Fibroblast of lung (primary cell): ENCODE data around the gene TMEM178B. TPM values are rescaled to one million over a fixed set of nuclear protein-coding genes. Genes with fewer than 3 reads are reported as not detected.
A peak's percentile ranks its signal among the peaks of the same experiment; 100 is the strongest.

Experiments used
- DNase-seq, 2 donors: peaks; one replicate each; pipeline versions ENCODE4 v3.0.0 to v3.0.0-alpha.2; 2010; ENCODE audit warnings: low read depth in 2 of 2
- H2AFZ ChIP-seq: 2 replicates; pipeline ENCODE4 v1.5.1; 2012; ENCODE audit warnings: low read length, control low read depth, inconsistent platforms
- H3K27ac ChIP-seq: 2 replicates; pipeline ENCODE4 v1.5.1; 2011; ENCODE audit warnings: low read length, control low read depth; ENCODE audit not compliant: insufficient read depth
- H3K27me3 ChIP-seq: 2 replicates; pipeline ENCODE4 v1.5.1; 2011; ENCODE audit warnings: mild to moderate bottlenecking, low read length; ENCODE audit not compliant: control insufficient read depth, insufficient read depth
- H3K36me3 ChIP-seq: 2 replicates; pipeline ENCODE4 v1.5.1; 2011; ENCODE audit warnings: low read length; ENCODE audit not compliant: control insufficient read depth, insufficient read depth
- H3K4me1 ChIP-seq: 2 replicates; pipeline ENCODE4 v1.5.1; 2011; ENCODE audit warnings: low read length; ENCODE audit not compliant: control insufficient read depth, insufficient read depth; ENCODE audit errors: extremely low read depth
- H3K4me2 ChIP-seq: 2 replicates; pipeline ENCODE4 v1.5.1; 2011; ENCODE audit warnings: low read length, control low read depth; ENCODE audit not compliant: insufficient read depth; ENCODE audit errors: extremely low read depth
- H3K4me3 ChIP-seq, 4 experiments: fragments of 200-600 bp in 1 of 4; sonication (generic) in 1 of 4; replicated peaks in 1 of 4; 2 replicates each; pipeline ENCODE4 v1.5.1; 2011 to 2016; ENCODE audit warnings: low read length in 4 of 4, low read depth in 3 of 4, mild to moderate bottlenecking in 3 of 4, control low read depth in 2 of 4, inconsistent platforms in 1 of 4, mixed read lengths in 1 of 4; ENCODE audit not compliant: insufficient read depth in 1 of 4; ENCODE audit errors: control extremely low read depth in 1 of 4
- H3K79me2 ChIP-seq: 2 replicates; pipeline ENCODE4 v1.5.1; 2012; ENCODE audit warnings: mild to moderate bottlenecking, low read length, inconsistent platforms; ENCODE audit not compliant: control insufficient read depth, insufficient read depth
- H3K9ac ChIP-seq: 2 replicates; pipeline ENCODE4 v1.5.1; 2011; ENCODE audit warnings: mild to moderate bottlenecking, low read length, control low read depth; ENCODE audit not compliant: insufficient read depth
- H3K9me3 ChIP-seq: 2 replicates; pipeline ENCODE4 v1.5.1; 2012; ENCODE audit warnings: low read depth, low read length; ENCODE audit not compliant: control insufficient read depth, insufficient read depth
- H4K20me1 ChIP-seq: 2 replicates; pipeline ENCODE4 v1.5.1; 2011; ENCODE audit warnings: low read length; ENCODE audit not compliant: control insufficient read depth, insufficient read depth; ENCODE audit errors: extremely low read depth
- EZH2 ChIP-seq: IDR thresholded peaks from 2 replicates; pipeline ENCODE4 v1.5.1; 2012; ENCODE audit warnings: low read length, control low read depth, mild to moderate bottlenecking; ENCODE audit errors: missing control alignments
- polyA plus RNA-seq, 2 donors: library from polyadenylated mRNA; depleted of rRNA in 1 of 2; stranded (reverse) in 1 of 2; unstranded in 1 of 2; fragments of >200 nt; gene quantifications; 2 replicates each; pipeline ENCODE4 v1.2.1, GENCODE V29; 2011 to 2012; ENCODE audit warnings: missing spikeins in 1 of 2
- total RNA-seq: library from RNA; depleted of rRNA; stranded (reverse); fragments of >200 nt; gene quantifications from 2 replicates; pipeline ENCODE4 v1.2.1, GENCODE V29; 2014
- TF ChIP-seq, protein P1 (sequence below), 2 donors: IDR thresholded peaks in 1 of 2; conservative IDR thresholded peaks in 1 of 2; 1 replicate in 1 of 2; 2 replicates in 1 of 2; pipeline ENCODE4 v1.5.1; 2011 to 2012; ENCODE audit warnings: low read length in 2 of 2, control low read depth in 1 of 2, inconsistent platforms in 1 of 2, low read depth in 1 of 2, mild to moderate bottlenecking in 1 of 2

Gene TMEM178B
- total and polyA plus RNA-seq, 2 donors (not counting 1 experiment from before 2014, with no cell fraction given): under 0.01 to 0.14 TPM

DNA sequence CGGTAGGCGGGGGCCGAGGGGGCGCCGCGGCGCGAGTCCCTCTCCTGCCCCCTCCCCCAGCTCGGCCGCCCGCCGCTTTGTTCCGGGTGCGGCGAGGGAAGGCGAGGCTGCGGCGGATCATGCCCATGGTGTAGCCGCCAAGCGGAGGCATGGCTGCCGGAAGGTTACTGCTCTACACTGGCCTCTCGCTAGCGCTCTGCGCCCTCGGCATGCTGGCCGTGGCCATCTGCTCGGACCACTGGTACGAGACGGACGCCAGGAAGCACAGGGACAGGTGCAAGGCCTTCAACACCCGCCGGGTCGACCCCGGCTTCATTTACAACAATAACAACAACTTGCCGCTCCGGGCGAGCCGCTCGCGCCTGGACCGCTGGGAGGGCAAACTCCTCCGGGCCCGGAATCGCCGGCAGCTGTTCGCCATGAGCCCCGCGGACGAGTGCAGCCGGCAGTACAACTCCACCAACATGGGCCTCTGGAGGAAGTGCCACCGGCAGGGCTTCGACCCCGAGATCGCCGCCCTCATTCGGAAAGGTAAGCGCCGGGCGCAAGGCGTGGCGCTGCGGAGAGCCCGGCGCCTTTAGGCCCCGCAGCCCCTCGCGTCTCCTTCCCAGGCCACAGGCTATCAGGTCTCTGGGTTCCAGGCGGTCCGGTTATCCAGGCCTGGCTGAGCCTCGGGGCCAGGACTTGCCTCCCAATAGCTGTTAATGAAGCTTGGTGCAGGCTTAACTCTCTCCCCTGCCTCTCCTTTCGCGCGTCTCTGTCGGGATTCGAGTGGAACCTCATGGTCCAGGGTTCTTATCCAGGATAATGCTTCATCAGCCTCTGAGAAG, 513 bp downstream of the TMEM178B start:
- Histone ChIP-seq H3K36me3 (no peaks in the 10 kb centered on the region), H3K4me1 (no peaks in the 10 kb centered on the region), H3K4me2 (no peak overlapping the region), H3K27ac (no peak overlapping the region), H3K9me3 (no peaks in the 10 kb centered on the region), H3K27me3 (peaks cover 33% of the 10 kb centered on the region), H2AFZ (peak overlapping the region; percentile 22), H3K9ac (no peak overlapping the region), H4K20me1 (no peaks in the 10 kb centered on the region), H3K4me3 (peak overlapping the region in 2 of 4 experiments; percentile 36 to 46), H3K79me2 (no peaks in the 10 kb centered on the region)
- TF ChIP-seq EZH2: peak; percentile 94
- TF ChIP-seq, protein P1, sequence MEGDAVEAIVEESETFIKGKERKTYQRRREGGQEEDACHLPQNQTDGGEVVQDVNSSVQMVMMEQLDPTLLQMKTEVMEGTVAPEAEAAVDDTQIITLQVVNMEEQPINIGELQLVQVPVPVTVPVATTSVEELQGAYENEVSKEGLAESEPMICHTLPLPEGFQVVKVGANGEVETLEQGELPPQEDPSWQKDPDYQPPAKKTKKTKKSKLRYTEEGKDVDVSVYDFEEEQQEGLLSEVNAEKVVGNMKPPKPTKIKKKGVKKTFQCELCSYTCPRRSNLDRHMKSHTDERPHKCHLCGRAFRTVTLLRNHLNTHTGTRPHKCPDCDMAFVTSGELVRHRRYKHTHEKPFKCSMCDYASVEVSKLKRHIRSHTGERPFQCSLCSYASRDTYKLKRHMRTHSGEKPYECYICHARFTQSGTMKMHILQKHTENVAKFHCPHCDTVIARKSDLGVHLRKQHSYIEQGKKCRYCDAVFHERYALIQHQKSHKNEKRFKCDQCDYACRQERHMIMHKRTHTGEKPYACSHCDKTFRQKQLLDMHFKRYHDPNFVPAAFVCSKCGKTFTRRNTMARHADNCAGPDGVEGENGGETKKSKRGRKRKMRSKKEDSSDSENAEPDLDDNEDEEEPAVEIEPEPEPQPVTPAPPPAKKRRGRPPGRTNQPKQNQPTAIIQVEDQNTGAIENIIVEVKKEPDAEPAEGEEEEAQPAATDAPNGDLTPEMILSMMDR (conservative IDR thresholded peaks at IDR 0.05 in 1 of 2, IDR thresholded peaks at IDR 0.05 in 1 of 2; ENCODE audit: low read depth in 1 of 2, low read length in 2 of 2): no peak
- peak; percentile 8 to 9 for DNase-seq

DNA sequence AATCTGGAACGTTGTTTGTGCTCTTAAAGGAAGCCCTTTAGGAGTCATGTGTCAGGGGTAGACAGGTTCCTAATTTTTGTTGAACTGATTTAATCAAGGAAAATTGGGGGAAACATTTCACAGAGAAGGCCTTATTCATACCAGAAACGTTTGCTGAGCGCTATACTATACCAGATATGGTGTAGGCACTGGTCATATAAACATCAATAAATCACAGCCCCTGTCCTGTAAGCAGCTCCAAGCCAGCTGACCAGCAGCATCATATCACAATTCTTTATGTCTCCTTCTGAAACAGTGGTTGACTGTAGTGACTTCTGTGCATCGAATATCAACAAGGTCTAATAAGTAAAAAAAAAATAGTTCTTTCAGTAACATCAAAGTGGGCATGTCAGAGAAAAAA, 1.1 kb downstream of the TMEM178B start:
- H3K27me3 ChIP-seq: peaks cover 33% of the 10 kb centered on the region
- no peak overlapping the region for H3K4me2 ChIP-seq
- no peaks in the 10 kb centered on the region for H3K36me3 ChIP-seq

DNA sequence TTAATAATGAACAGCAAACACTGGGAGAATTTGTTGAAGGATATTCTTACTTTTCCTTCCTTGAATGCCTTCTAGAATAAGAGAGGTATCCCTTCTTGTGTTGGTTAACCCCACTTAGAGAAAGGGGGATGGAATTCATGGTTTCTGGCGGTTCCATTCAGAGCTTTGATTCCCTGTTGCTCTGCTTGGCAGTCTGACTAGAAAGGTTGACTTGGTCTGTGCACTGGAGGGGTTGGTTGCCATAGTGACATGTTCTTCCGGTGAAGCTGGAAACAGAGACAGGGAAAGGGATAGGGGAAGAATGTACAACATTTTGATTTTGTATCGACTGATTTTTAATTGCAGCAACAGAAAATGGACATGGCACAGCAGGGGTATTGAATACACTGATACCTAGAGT, 2.5 kb downstream of the TMEM178B start:
- Histone ChIP-seq H3K4me3 (no peak overlapping the region), H3K4me1 (no peaks in the 10 kb centered on the region), H2AFZ (no peak overlapping the region), H3K27ac (no peak overlapping the region), H3K79me2 (no peaks in the 10 kb centered on the region), H3K27me3 (peaks cover 30% of the 10 kb centered on the region), H3K9me3 (no peaks in the 10 kb centered on the region), H3K4me2 (no peak overlapping the region), H3K36me3 (no peaks in the 10 kb centered on the region), H4K20me1 (no peaks in the 10 kb centered on the region), H3K9ac (no peak overlapping the region)
- TF ChIP-seq, protein P1 (conservative IDR thresholded peaks at IDR 0.05 in 1 of 2, IDR thresholded peaks at IDR 0.05 in 1 of 2; ENCODE audit: low read depth in 1 of 2, low read length in 2 of 2): no peak
- TF ChIP-seq EZH2: no peak
- no peak for DNase-seq

More for the DNA sequence above, 1.1 kb downstream of the TMEM178B start:
- no peak overlapping the region for H3K4me3 ChIP-seq
- H4K20me1 ChIP-seq: no peaks in the 10 kb centered on the region
- TF ChIP-seq EZH2: peak; percentile 8
- TF ChIP-seq, protein P1 (conservative IDR thresholded peaks at IDR 0.05 in 1 of 2, IDR thresholded peaks at IDR 0.05 in 1 of 2; ENCODE audit: low read depth in 1 of 2, low read length in 2 of 2): no peak
- no peak overlapping the region for H3K27ac ChIP-seq
- no peak overlapping the region for H2AFZ ChIP-seq
- H3K9ac ChIP-seq: no peak overlapping the region
- DNase-seq: no peak
- no peaks in the 10 kb centered on the region for H3K4me1 ChIP-seq
- H3K9me3 ChIP-seq: no peaks in the 10 kb centered on the region
- no peaks in the 10 kb centered on the region for H3K79me2 ChIP-seq
